GM21576 (cell line): ENCODE measurements around the gene GRAP2.
"Not testable (repeated sequence)": the region's sequence is repeated elsewhere in the genome, so short reads cannot be mapped to it uniquely, and the experiment has no call there.

Experiments
- ATAC-seq: cut with Tn5 transposase; IDR thresholded peaks from one replicate; pipeline ENCODE4 v1.9.1; 2021; ENCODE audit warnings: mild to moderate bottlenecking, moderate library complexity; ENCODE audit not compliant: unreplicated experiment

Gene GRAP2

GRCh38 chr22:39896313-39896996 lies 4.4 kb upstream of the GRAP2 start:
- no peak for ATAC-seq

- ATAC-seq = no peak
Observed at GRCh38 chr22:39897841-39898240, 3.0 kb upstream of the GRAP2 start.

GRCh38 chr22:39898997-39899396 lies 1.9 kb upstream of the GRAP2 start:
- ATAC-seq = peak; percentile 44

- ATAC-seq = no peak
Observed at GRCh38 chr22:39901565-39902146, 772 bp downstream of the GRAP2 start.

GRCh38 chr22:39904024-39904423 lies 3.1 kb downstream of the GRAP2 start:
- ATAC-seq = not testable (repeated sequence)

GRCh38 chr22:39904862-39905261 lies 4.0 kb downstream of the GRAP2 start:
- no peak for ATAC-seq

GRCh38 chr22:39905687-39906086 lies 4.8 kb downstream of the GRAP2 start:
- no peak for ATAC-seq

GRCh38 chr22:39906207-39906606 lies 5.3 kb downstream of the GRAP2 start:
- no peak for ATAC-seq

- no peak for ATAC-seq
Observed at GRCh38 chr22:39907047-39907446, 6.2 kb downstream of the GRAP2 start.

GRCh38 chr22:39907605-39908097 lies 6.8 kb downstream of the GRAP2 start:
- no peak for ATAC-seq

- no peak for ATAC-seq
Observed at GRCh38 chr22:39908136-39908535, 7.3 kb downstream of the GRAP2 start.

GRCh38 chr22:39908737-39909136 lies 7.9 kb downstream of the GRAP2 start:
- no peak for ATAC-seq

- ATAC-seq = no peak
Observed at GRCh38 chr22:39910876-39911613, 10.2 kb downstream of the GRAP2 start.

GRCh38 chr22:39913321-39913720 lies 12.4 kb downstream of the GRAP2 start:
- no peak for ATAC-seq

GRCh38 chr22:39913886-39914285 lies 13.0 kb downstream of the GRAP2 start:
- ATAC-seq = no peak

GRCh38 chr22:39914584-39914983 lies 13.7 kb downstream of the GRAP2 start:
- no peak for ATAC-seq

GRCh38 chr22:39915295-39915726 lies 14.4 kb downstream of the GRAP2 start:
- no peak for ATAC-seq

- ATAC-seq = no peak
Observed at GRCh38 chr22:39916496-39916895, 15.6 kb downstream of the GRAP2 start.

- ATAC-seq = no peak
Observed at GRCh38 chr22:39917197-39917643, 16.3 kb downstream of the GRAP2 start.

GRCh38 chr22:39917776-39918495 lies 17.1 kb downstream of the GRAP2 start:
- no peak for ATAC-seq

GRCh38 chr22:39920134-39920743 lies 19.4 kb downstream of the GRAP2 start:
- ATAC-seq = no peak
